Neural cell (in vitro differentiated cells): Measurements from ENCODE around the gene CLTB. TPM values are rescaled to one million over a fixed set of nuclear protein-coding genes. Genes with fewer than 3 reads are reported as not detected.
A peak's percentile ranks its signal among the peaks of the same experiment; 100 is the strongest.

Experiments
- H2AFZ ChIP-seq: fragments of 200-600, 300-800 bp; sonication (generic), shearing (Covaris generic); 2 replicates; pipeline ENCODE4 v1.6.0; 2014; ENCODE audit warnings: low read depth, mild to moderate bottlenecking, antibody characterized with exemption, low read length, moderate library complexity
- H3F3A ChIP-seq: fragments of 200-600 bp; shearing (Covaris generic); 2 replicates; pipeline ENCODE4 v1.6.1; 2016; ENCODE audit warnings: mild to moderate bottlenecking, moderate library complexity, mixed read lengths, antibody characterized with exemption, low read length; ENCODE audit not compliant: insufficient read depth, poor library complexity, severe bottlenecking
- H3K27ac ChIP-seq: fragments of 200-600, 300-800 bp; sonication (generic), shearing (Covaris generic); 2 replicates; pipeline ENCODE4 v1.5.1; 2014; ENCODE audit warnings: mild to moderate bottlenecking, low read length, moderate library complexity
- H3K27me3 ChIP-seq: fragments of 300-800, 200-600 bp; sonication (generic), shearing (Covaris generic); 2 replicates; pipeline ENCODE4 v1.6.0; 2014; ENCODE audit warnings: mild to moderate bottlenecking, low read depth, low read length, moderate library complexity; ENCODE audit not compliant: insufficient read depth
- H3K36me3 ChIP-seq: fragments of 300-800, 200-600 bp; sonication (generic), shearing (Covaris generic); 2 replicates; pipeline ENCODE4 v1.5.1; 2014; ENCODE audit warnings: mild to moderate bottlenecking, antibody characterized with exemption, low read length, moderate library complexity; ENCODE audit not compliant: insufficient read depth
- H3K4me2 ChIP-seq: fragments of 300-800, 200-600 bp; sonication (generic), shearing (Covaris generic); 2 replicates; pipeline ENCODE4 v1.6.0; 2014; ENCODE audit warnings: mild to moderate bottlenecking, low read length
- H3K4me3 ChIP-seq: fragments of 300-800, 200-600 bp; sonication (generic), shearing (Covaris generic); 2 replicates; pipeline ENCODE4 v1.5.1; 2014; ENCODE audit warnings: mild to moderate bottlenecking, low read length, moderate library complexity
- H3K79me2 ChIP-seq: fragments of 200-600 bp; shearing (Covaris generic); replicated peaks from 2 replicates; pipeline ENCODE4 v1.6.0; 2014; ENCODE audit warnings: mild to moderate bottlenecking, low read length, moderate library complexity; ENCODE audit not compliant: insufficient read depth
- H3K9ac ChIP-seq: fragments of 300-800, 200-600 bp; sonication (generic), shearing (Covaris generic); 2 replicates; pipeline ENCODE4 v1.6.1; 2016; ENCODE audit warnings: mild to moderate bottlenecking, low read length, mixed read lengths
- H3K9me2 ChIP-seq: fragments of 200-600 bp; shearing (Covaris generic); 2 replicates; pipeline ENCODE4 v1.6.1; 2016; ENCODE audit warnings: mild to moderate bottlenecking, low read length, mixed read lengths; ENCODE audit not compliant: insufficient read depth
- H3K9me3 ChIP-seq: fragments of 200-600, 300-800 bp; sonication (generic), shearing (Covaris generic); 2 replicates; pipeline ENCODE4 v1.6.1; 2016; ENCODE audit warnings: mild to moderate bottlenecking, mixed run types, low read length, moderate library complexity, mixed read lengths
- H4K20me1 ChIP-seq: fragments of 200-600 bp; shearing (Covaris generic); 2 replicates; pipeline ENCODE4 v1.6.1; 2016; ENCODE audit warnings: mild to moderate bottlenecking, mixed run types; ENCODE audit not compliant: insufficient read depth
- CTCF ChIP-seq: fragments of 450-650 bp; IDR thresholded peaks from 2 replicates; pipeline ENCODE4 v1.5.1; 2014; ENCODE audit warnings: antibody characterized with exemption, mild to moderate bottlenecking, moderate library complexity; ENCODE audit not compliant: poor library complexity, severe bottlenecking
- EP300 ChIP-seq: fragments of 450-650 bp; conservative IDR thresholded peaks from 2 replicates; pipeline ENCODE4 v1.6.1; 2014; ENCODE audit warnings: antibody characterized with exemption, mild to moderate bottlenecking, moderate library complexity; ENCODE audit not compliant: poor library complexity, severe bottlenecking
- EZH2 ChIP-seq: fragments of 200-600, 300-800 bp; shearing (Covaris generic), sonication (generic); IDR thresholded peaks from 2 replicates; pipeline ENCODE4 v1.6.1; 2014; ENCODE audit warnings: antibody characterized with exemption, low read length, borderline replicate concordance, mild to moderate bottlenecking; ENCODE audit not compliant: insufficient read depth, poor library complexity, severe bottlenecking
- MXI1 ChIP-seq: fragments of 450-650 bp; conservative IDR thresholded peaks from 2 replicates; pipeline ENCODE4 v1.6.1; 2014; ENCODE audit warnings: antibody characterized with exemption, mild to moderate bottlenecking; ENCODE audit not compliant: poor library complexity, severe bottlenecking
- POLR2AphosphoS5 ChIP-seq: IDR thresholded peaks from 2 replicates; pipeline ENCODE4 v1.6.1; 2012
- RAD21 ChIP-seq: fragments of 450-650 bp; conservative IDR thresholded peaks from 2 replicates; pipeline ENCODE4 v1.6.1; 2014; ENCODE audit warnings: antibody characterized with exemption, mild to moderate bottlenecking, moderate library complexity
- REST ChIP-seq: IDR thresholded peaks from 2 replicates; pipeline ENCODE4 v1.6.1; 2012; ENCODE audit warnings: borderline replicate concordance
- SMC3 ChIP-seq: fragments of 450-650 bp; conservative IDR thresholded peaks from 2 replicates; pipeline ENCODE4 v1.6.1; 2014; ENCODE audit warnings: antibody characterized with exemption, mild to moderate bottlenecking, moderate library complexity; ENCODE audit not compliant: poor library complexity
- TAF1 ChIP-seq: IDR thresholded peaks from 2 replicates; pipeline ENCODE4 v1.6.1; 2012; ENCODE audit warnings: low read depth
- polyA plus RNA-seq: library from polyadenylated mRNA; depleted of rRNA; stranded (reverse); fragments of >200 nt; gene quantifications from 2 replicates; pipeline ENCODE4 v1.2.3, GENCODE V29; 2014

Gene CLTB
- polyA plus RNA-seq, 1 donor from 2014 or later: 239 TPM

- no peaks in the 10 kb centered on the region for H3K36me3 ChIP-seq
- H3F3A ChIP-seq: no peaks in the 10 kb centered on the region
- H3K9me2 ChIP-seq: no peaks in the 10 kb centered on the region
- peak overlapping the region; percentile 21 for H2AFZ ChIP-seq
- no peaks in the 10 kb centered on the region for H4K20me1 ChIP-seq
- H3K79me2 ChIP-seq: peaks cover 4% of the 10 kb centered on the region
- peak overlapping the region; percentile 95 for H3K4me3 ChIP-seq
- no peaks in the 10 kb centered on the region for H3K9me3 ChIP-seq
- H3K27ac ChIP-seq: peak overlapping the region; percentile 71
- peak overlapping the region; percentile 88 for H3K9ac ChIP-seq
- H3K27me3 ChIP-seq: no peaks in the 10 kb centered on the region
- TF ChIP-seq RAD21: no peak
- TF ChIP-seq POLR2AphosphoS5: no peak
- TF ChIP-seq SMC3: no peak
- TF ChIP-seq MXI1: no peak
- TF ChIP-seq EZH2: no peak
- TF ChIP-seq EP300: no peak
- no peak for TF ChIP-seq CTCF
- no peak for TF ChIP-seq REST
- TF ChIP-seq TAF1: no peak
- peak overlapping the region; percentile 78 for H3K4me2 ChIP-seq
These were observed 943 bp downstream of the CLTB start for GRCh38 chr5:176415240-176415951.

GRCh38 chr5:176414704-176415103, 1.6 kb downstream of the CLTB start:
- Histone ChIP-seq H3K4me3 (peak overlapping the region; percentile 95), H3K9ac (no peak overlapping the region), H3K27ac (no peak overlapping the region), H2AFZ (no peak overlapping the region), H3F3A (no peaks in the 10 kb centered on the region), H3K9me3 (no peaks in the 10 kb centered on the region), H4K20me1 (no peaks in the 10 kb centered on the region), H3K27me3 (no peaks in the 10 kb centered on the region), H3K4me2 (peak overlapping the region; percentile 2), H3K79me2 (peaks cover 4% of the 10 kb centered on the region), H3K36me3 (no peaks in the 10 kb centered on the region), H3K9me2 (no peaks in the 10 kb centered on the region)
- TF ChIP-seq SMC3 (no peak), POLR2AphosphoS5 (no peak), MXI1 (no peak), CTCF (no peak), RAD21 (no peak), REST (no peak), TAF1 (no peak), EZH2 (no peak), EP300 (no peak)
